Stimulated activated naive CD8-positive, alpha-beta T cell treated with anti-CD3 and anti-CD28 coated beads, Interleukin-15, amount 100 ng/mL, for 72 hours (primary cell): ENCODE measurements around the gene SLC44A3.
"Not testable (repeated sequence)": the region's sequence is repeated elsewhere in the genome, so short reads cannot be mapped to it uniquely, and the experiment has no call there.

ENCODE experiments used
- ATAC-seq: fragments of 150-1000 bp; cut with Tn5 transposase; 2 replicates; pipeline ENCODE4 v1.10.0; 2021; ENCODE audit warnings: mild to moderate bottlenecking, moderate library complexity
- DNase-seq, 2 donors: peaks; one replicate each; pipeline ENCODE4 v3.0.0; 2021 to 2022
- H3K27ac Mint-ChIP-seq, 2 donors: one replicate each; pipeline ENCODE4 v1.8.0; 2022; ENCODE audit warnings: mild to moderate bottlenecking in 2 of 2, mixed read lengths in 2 of 2, moderate library complexity in 2 of 2
- H3K27me3 Mint-ChIP-seq: one replicate; pipeline ENCODE4 v1.8.0; 2022; ENCODE audit warnings: mixed read lengths
- H3K4me1 Mint-ChIP-seq: one replicate; pipeline ENCODE4 v1.8.0; 2022; ENCODE audit warnings: mild to moderate bottlenecking, mixed read lengths
- H3K4me3 Mint-ChIP-seq, 2 donors: one replicate each; pipeline ENCODE4 v1.8.0; 2022; ENCODE audit warnings: mild to moderate bottlenecking in 2 of 2, mixed read lengths in 2 of 2, moderate library complexity in 1 of 2
- H3K9me3 Mint-ChIP-seq, 2 donors: one replicate each; pipeline ENCODE4 v1.8.0; 2022; ENCODE audit warnings: mixed read lengths in 2 of 2

Gene SLC44A3

DNA sequence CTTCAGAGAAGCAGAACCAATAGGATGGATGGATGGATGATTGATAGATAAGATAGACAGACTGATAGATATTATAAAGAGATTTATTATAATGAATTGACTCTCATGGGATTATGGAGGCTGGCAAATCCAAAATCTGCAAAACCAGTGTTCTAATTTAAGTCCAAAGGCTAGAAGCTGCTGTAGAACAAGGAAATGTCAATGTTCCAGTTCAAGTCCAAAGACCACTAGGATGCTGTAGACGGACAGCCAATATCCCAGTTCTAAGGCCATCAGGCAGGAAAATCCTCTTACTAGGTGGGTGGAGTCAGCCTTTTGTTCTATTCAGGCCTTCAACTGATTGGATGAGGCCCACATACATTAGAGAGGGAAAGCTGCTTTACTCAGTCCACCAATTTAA lies 4.1 kb upstream of the SLC44A3 start:
- no peak overlapping the region for H3K27ac Mint-ChIP-seq
- no peaks in the 10 kb centered on the region for H3K4me1 Mint-ChIP-seq
- H3K9me3 Mint-ChIP-seq = peaks cover 0 to 17% of the 10 kb centered on the region in 2 donors
- ATAC-seq (no peak), DNase-seq (no peak)
- H3K4me3 Mint-ChIP-seq = no peak overlapping the region
- peaks cover 42% of the 10 kb centered on the region for H3K27me3 Mint-ChIP-seq

DNA sequence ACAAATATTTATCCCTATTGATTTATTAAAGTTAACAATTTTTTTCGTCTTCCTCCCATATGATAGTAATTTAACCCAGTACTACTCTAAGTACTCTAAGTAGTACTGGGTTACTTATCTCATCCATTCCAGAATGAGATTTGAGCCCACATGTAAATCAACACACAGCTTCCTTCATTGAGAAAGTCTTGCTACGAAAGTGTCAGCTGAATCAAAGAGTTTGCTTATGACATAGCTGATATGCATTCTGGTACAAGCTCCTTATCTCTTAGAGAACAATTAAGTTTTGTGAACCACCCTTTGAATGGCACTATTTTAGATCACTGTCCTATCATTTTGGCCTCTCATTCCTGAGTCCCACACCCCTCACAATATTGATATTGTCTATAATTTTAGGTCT lies 2.4 kb upstream of the SLC44A3 start:
- H3K4me1 Mint-ChIP-seq = no peaks in the 10 kb centered on the region
- H3K27ac Mint-ChIP-seq = no peak overlapping the region
- no peak overlapping the region for H3K4me3 Mint-ChIP-seq
- ATAC-seq (no peak), DNase-seq (no peak)
- peaks cover 51% of the 10 kb centered on the region for H3K27me3 Mint-ChIP-seq
- peaks cover 0 to 10% of the 10 kb centered on the region in 2 donors for H3K9me3 Mint-ChIP-seq

DNA sequence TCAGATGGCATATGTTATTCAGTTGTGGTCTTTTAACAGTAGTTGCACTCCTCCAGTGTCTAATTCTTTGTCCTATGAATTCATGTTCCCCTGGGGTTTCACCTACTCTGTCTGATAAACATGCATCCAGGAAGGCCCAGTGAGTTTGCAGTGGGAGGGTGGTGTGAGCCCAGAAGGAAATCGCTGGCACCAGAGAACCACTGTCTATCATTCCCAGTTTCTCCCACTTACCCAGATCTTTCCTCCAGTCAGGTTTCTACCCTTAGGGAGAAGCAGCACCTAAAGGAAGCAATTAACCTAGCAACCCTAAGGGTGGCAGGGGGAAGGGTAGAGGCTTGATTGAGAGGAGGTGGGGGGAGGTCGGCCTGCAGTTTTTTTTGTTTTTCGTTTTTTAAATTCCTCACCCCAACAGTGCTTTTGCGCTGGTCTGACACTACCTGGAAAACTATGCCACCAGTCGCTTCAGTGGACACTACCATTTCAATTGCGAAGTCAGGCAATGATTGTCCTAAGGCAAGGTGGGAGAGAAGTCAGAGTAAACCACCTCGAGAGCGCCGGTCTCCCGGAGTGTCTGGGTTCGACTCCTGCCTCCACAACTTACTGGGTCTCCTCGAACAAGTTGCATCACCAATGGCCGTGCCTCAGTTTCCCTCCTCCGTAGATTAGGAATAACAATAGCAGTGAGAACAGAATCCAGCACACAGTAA lies 766 bp upstream of the SLC44A3 start:
- Mint-ChIP-seq H3K4me1 (no peaks in the 10 kb centered on the region), H3K27me3 (peaks cover 66% of the 10 kb centered on the region), H3K9me3 (no peaks in the 10 kb centered on the region), H3K27ac (no peak overlapping the region), H3K4me3 (peak overlapping the region; percentile 64 to 79)
- ATAC-seq (no peak), DNase-seq (no peak)

DNA sequence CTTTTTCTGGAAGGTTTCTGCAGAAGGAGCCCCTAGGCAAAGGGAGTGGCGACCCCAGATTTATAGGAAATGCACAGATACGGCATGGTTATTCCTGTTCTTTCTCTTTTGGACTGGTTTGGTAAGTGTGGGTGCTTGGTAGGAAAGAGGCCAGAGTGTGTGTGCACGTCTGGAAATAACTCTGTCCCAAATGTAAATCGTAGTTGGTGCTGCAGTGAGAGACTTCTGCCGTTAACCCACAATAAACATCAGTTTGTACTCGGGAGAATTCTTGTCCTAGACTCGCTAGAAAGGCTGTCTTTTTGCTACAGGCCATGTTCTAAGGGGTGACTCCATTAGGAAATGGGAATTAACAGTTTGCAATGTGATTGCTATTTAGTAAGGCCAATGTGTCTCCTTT lies 779 bp downstream of the SLC44A3 start:
- H3K4me3 Mint-ChIP-seq = peak overlapping the region; percentile 33 to 38
- peaks cover 70% of the 10 kb centered on the region for H3K27me3 Mint-ChIP-seq
- ATAC-seq (no peak), DNase-seq (no peak)
- H3K27ac Mint-ChIP-seq = no peak overlapping the region
- no peaks in the 10 kb centered on the region for H3K9me3 Mint-ChIP-seq
- H3K4me1 Mint-ChIP-seq = no peaks in the 10 kb centered on the region

DNA sequence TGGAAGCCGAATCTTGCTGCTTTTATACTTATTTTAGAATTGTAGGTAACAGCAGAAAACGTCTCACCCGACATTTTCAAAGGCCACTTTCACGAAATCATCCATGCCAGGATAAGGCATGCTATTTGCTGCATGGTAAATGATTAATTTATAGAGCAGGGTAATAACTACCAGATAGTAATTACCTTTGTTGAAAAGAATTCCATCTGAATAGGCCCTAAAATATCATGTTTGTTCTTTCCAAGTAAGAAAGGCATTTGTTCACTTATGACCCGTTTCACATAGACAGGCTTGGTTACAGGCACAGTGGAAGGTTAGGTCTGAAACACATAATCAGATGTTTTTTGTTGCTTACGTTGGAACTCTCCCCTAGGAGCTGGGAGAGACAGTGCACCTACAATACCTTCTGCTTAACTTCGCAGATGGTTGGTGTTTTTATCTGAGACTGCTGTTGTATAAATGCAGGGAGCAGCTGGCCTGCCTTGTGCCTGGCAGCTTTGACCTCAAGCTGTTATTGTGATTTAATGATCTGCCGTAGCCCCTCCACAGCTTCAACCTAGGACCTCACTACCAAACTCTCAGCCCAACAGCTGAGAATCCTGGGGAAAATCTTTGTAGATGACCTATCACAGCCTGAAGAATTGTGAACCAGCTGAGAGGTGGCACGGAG lies 1.6 kb downstream of the SLC44A3 start:
- peaks cover 75% of the 10 kb centered on the region for H3K27me3 Mint-ChIP-seq
- DNase-seq (no peak), ATAC-seq (no peak)
- H3K9me3 Mint-ChIP-seq = no peaks in the 10 kb centered on the region
- H3K4me3 Mint-ChIP-seq = no peak overlapping the region
- H3K4me1 Mint-ChIP-seq = no peaks in the 10 kb centered on the region
- no peak overlapping the region for H3K27ac Mint-ChIP-seq

DNA sequence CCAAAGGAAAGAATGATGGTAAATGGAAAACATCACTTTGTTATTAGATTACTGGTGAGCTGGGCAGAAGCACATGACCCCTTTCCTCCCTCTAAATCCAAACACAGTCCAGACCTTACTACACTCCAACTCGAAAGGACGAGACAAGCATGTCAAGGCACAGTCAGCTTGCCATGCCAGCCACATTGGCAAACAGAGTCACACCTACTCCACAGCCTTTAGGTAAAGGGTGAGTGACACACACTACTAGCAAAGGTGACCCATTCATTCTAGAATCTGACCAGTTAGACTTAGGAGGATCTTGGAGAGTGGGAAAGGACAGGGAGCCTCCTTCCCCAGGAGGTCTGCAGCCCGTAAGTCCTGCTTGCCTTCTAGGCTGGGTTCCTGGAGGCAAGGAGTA lies 3.0 kb downstream of the SLC44A3 start:
- Mint-ChIP-seq H3K9me3 (no peaks in the 10 kb centered on the region), H3K27me3 (peaks cover 68% of the 10 kb centered on the region), H3K27ac (no peak overlapping the region), H3K4me3 (no peak overlapping the region), H3K4me1 (no peaks in the 10 kb centered on the region)
- ATAC-seq (no peak), DNase-seq (no peak)

DNA sequence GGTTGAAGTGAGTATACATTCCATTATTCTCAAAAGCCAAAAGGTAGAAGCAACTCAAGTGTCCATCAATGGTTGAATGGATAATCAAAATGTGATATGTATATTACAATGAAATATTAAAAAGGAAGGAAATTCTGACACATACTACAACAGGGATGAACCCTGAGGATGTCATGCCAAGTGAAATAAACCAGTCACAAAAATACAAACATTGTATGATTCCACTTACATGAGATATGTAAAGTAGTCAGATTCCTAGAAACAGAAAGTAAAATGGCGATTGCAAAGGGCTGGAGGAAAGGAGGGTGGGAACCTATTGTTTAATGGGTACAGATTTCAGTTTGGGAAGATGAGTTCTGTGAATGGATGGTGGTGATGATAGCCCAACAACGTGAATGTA lies 5.8 kb downstream of the SLC44A3 start:
- Mint-ChIP-seq H3K4me1 (no peaks in the 10 kb centered on the region), H3K9me3 (no peaks in the 10 kb centered on the region), H3K27ac (no peak overlapping the region), H3K27me3 (peaks cover 42% of the 10 kb centered on the region), H3K4me3 (no peak overlapping the region)
- DNase-seq (no peak), ATAC-seq (no peak)

DNA sequence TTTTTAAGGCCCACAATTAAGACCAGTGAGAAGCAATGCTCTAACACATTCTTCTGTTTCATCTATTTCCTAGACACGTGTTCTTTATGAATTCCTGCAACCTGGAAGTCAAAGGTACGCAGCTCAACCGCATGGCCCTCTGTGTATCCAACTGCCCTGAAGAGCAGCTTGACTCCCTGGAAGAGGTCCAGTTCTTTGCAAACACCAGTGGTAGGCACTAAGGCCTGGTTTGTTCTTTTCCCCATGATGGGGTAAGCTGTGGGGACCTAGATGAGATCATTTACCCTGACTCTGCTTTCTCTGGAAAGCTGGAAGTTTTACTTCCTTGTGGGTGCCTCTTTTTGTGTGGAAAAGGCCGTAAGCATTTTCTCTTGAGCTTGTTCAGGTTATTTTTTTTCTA lies 7.3 kb downstream of the SLC44A3 start:
- H3K4me3 Mint-ChIP-seq = no peak overlapping the region

DNA sequence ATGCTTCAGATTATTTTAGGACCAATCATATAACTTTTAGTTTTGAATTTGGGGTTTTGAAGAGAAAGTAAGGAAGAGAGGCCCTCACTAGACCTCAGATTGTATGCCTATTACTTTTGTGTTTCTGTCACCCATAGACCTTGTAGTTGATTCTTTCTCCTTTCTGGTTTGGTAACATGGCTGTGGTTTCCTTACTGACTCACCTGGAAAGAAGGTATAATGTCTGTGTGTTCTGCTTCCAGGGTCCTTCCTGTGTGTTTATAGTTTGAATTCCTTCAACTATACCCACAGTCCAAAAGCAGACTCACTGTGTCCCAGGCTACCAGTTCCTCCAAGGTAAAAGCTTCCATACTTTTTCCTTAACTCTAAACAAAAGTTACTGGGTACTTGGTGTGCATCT lies 8.1 kb downstream of the SLC44A3 start:
- DNase-seq (no peak), ATAC-seq (no peak)
- H3K27me3 Mint-ChIP-seq = peaks cover 38% of the 10 kb centered on the region
- no peak overlapping the region for H3K27ac Mint-ChIP-seq
- H3K4me1 Mint-ChIP-seq = no peaks in the 10 kb centered on the region
- no peaks in the 10 kb centered on the region for H3K9me3 Mint-ChIP-seq
- H3K4me3 Mint-ChIP-seq = no peak overlapping the region

More for the DNA sequence above, 7.3 kb downstream of the SLC44A3 start:
- no peaks in the 10 kb centered on the region for H3K9me3 Mint-ChIP-seq
- ATAC-seq = no peak
- peaks cover 38% of the 10 kb centered on the region for H3K27me3 Mint-ChIP-seq
- no peak overlapping the region for H3K27ac Mint-ChIP-seq
- no peak for DNase-seq
- no peaks in the 10 kb centered on the region for H3K4me1 Mint-ChIP-seq

DNA sequence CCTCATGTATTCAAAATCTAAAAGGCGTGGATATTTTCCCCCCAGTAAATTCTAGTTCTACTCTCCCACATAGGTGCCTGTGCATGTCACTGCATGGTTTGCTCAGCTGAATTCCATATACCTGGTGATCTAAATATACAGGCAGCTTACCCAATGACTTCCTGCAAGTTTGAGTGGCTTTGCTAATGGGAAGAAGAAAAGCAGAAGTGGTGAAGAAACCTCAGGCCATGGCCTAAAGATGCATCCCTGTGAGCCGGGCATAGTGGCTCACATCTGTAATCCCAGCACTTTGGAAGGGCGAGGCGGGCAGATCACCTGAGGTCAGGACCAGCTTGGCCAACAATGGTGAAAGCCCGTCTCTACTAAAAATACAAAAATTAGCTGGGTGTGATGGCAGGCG lies 11.5 kb downstream of the SLC44A3 start:
- DNase-seq (no peak), ATAC-seq (no peak)
- Mint-ChIP-seq H3K4me1 (no peaks in the 10 kb centered on the region), H3K27me3 (peaks cover 29% of the 10 kb centered on the region), H3K9me3 (no peaks in the 10 kb centered on the region), H3K4me3 (no peak overlapping the region), H3K27ac (no peak overlapping the region)

DNA sequence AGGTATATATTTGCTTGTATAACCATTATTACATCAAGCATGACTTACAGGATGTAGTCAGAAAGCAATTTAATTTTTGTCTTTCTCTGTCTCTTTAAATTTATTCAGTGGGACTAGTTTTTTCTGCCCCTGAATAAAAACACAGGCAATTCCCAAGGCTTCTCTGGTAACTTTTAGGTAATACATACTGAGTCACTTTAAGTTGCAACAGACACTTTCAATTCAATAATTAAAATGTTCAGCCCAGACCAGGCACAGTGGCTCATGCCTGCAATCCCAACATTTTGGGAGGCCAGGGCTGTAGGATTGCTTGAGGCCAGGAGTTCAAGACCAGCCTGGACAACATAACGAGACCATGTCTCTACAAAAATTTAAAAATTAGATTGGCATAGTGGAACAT lies 12.3 kb downstream of the SLC44A3 start:
- H3K27me3 Mint-ChIP-seq = peaks cover 33% of the 10 kb centered on the region
- no peak for DNase-seq
- no peak overlapping the region for H3K27ac Mint-ChIP-seq
- no peaks in the 10 kb centered on the region for H3K4me1 Mint-ChIP-seq
- ATAC-seq = no peak
- H3K4me3 Mint-ChIP-seq = no peak overlapping the region
- no peaks in the 10 kb centered on the region for H3K9me3 Mint-ChIP-seq

DNA sequence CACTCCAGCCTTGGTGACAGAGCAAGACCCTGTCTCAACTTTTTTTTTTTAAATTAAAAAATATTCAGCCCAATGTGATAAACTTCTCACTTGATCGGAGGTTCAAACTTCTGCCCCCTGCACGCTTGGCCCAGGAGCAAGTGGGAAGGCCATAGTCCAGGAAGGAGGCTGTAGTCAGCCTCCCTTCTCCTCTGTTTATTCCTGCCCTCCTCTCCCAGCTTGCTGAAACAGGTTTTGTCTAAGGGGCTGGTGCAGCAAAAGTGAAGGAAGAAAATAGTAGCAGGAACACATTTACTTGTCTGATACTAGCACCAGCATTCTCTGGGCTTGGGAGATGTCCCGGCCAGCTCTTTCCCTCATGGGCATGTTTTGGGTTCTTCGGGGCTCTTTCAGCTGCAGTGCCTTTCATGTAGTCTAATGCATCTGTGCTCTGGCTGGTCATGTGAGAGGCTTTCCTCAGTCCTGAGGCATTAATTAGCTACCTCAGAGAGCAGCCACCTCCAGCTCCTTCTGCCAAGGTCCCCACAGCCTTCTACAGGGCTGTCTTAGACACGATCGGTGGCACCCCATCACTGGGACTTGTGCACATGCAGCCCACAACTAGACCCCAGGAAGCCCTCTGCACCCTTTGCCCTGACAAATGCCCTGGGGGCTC lies 12.9 kb downstream of the SLC44A3 start:
- Mint-ChIP-seq H3K27me3 (peaks cover 33% of the 10 kb centered on the region), H3K9me3 (no peaks in the 10 kb centered on the region)

DNA sequence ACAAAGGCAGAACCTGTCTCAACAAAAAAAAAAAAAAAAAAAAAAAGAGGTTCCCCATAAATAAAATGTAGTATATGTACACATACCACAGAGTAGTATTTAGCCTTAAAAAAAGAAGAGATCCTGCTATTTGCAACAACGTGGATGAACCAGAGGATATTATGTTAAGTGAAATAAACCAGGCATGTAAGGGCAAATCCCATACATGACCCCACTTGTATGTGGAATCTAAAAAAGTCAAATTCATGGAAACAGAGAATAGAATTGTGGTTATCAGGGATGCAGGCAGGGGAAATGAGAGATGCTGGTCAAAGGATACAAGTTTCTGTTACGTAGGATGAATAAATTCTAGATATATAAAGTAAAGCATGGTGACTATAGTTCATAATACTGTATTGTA lies 16.7 kb downstream of the SLC44A3 start:
- Mint-ChIP-seq H3K4me3 (no peak overlapping the region), H3K9me3 (no peaks in the 10 kb centered on the region), H3K4me1 (no peaks in the 10 kb centered on the region), H3K27ac (no peak overlapping the region), H3K27me3 (peaks cover 23% of the 10 kb centered on the region)
- no peak for ATAC-seq
- DNase-seq = no peak

More for the DNA sequence above, 12.9 kb downstream of the SLC44A3 start:
- no peak overlapping the region for H3K4me3 Mint-ChIP-seq
- H3K27ac Mint-ChIP-seq = no peak overlapping the region
- ATAC-seq = no peak
- DNase-seq = no peak
- H3K4me1 Mint-ChIP-seq = no peaks in the 10 kb centered on the region

DNA sequence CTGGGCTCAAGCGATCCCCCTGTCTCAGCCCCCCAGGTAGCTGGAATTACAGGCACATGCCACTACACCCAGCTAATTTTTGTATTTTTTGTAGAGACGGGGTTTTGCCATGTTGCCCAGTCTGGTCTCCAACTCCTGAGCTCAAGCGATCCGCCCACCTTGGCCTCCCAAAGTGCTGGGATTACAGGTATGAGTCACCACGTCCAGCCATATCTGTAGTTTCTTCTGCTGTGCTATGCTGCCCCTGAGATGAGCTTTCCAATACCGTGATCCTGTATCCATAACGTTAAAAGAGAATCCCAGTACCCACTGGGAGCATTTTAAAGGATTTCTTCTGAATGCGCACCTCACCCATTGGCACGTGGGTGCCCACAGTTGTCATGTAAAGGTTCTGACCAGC lies 20.2 kb downstream of the SLC44A3 start:
- DNase-seq, H3K4me3 Mint-ChIP-seq, ATAC-seq, H3K4me1 Mint-ChIP-seq, H3K27ac Mint-ChIP-seq, H3K9me3 Mint-ChIP-seq: not testable (repeated sequence)
- H3K27me3 Mint-ChIP-seq = peaks cover 25% of the 10 kb centered on the region

DNA sequence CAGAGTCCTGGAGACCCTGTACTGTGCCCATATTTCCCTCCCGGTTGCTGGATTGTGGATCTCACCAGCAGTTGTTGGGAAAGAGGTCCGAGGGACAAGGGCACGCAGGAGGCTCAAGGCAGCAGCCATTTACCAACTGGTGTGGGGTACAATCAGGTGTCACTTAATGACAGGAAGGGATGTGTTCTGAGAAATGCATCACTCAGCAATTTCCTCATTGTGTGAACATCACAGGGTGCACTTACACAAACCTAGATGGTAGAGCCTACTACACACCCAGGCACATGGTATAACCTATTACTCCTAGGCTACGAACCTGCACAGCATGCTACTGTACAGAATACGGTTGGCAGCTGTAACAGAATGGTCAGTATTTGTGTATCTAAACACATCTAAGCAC lies 20.7 kb downstream of the SLC44A3 start:
- DNase-seq (no peak), ATAC-seq (no peak)
- Mint-ChIP-seq H3K4me3 (no peak overlapping the region), H3K9me3 (no peaks in the 10 kb centered on the region), H3K27me3 (peaks cover 25% of the 10 kb centered on the region), H3K27ac (no peak overlapping the region), H3K4me1 (no peaks in the 10 kb centered on the region)

DNA sequence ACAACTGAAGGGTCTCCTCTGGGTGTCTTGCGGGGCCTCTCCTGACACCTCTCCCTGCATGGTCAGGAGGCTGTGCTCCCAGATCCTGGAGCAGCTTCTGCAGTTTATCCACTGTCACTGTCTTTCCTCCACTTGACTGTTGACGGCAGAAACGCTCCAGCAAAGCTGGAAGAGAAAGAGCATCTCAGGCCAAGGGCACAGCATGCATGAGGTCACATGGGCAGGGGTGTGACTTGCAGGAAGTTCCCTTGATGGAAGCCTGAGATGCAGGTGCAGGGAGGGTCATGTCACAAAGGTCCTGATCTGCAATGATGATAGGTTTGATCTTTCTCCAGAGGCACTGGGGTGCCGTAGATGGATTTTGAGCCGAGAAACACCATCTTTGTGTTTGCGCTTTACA lies 23.3 kb downstream of the SLC44A3 start:
- no peak for ATAC-seq
- no peak for DNase-seq
- Mint-ChIP-seq H3K27me3 (peaks cover 16% of the 10 kb centered on the region), H3K27ac (no peak overlapping the region), H3K9me3 (no peaks in the 10 kb centered on the region), H3K4me1 (no peaks in the 10 kb centered on the region), H3K4me3 (no peak overlapping the region)
